GM18511 (cell line): ENCODE measurements around the gene IRF8.
"Not testable (repeated sequence)": the region's sequence is repeated elsewhere in the genome, so short reads cannot be mapped to it uniquely, and the experiment has no call there.

ENCODE experiments used
- ATAC-seq: cut with Tn5 transposase; IDR thresholded peaks from one replicate; pipeline ENCODE4 v1.9.1; 2021; ENCODE audit warnings: mild to moderate bottlenecking, moderate library complexity; ENCODE audit not compliant: unreplicated experiment

Gene IRF8

GRCh38 chr16:85891033-85891775 lies 7.8 kb upstream of the IRF8 start:
- ATAC-seq, result no peak

GRCh38 chr16:85891776-85892166 lies 7.2 kb upstream of the IRF8 start:
- ATAC-seq, result no peak

GRCh38 chr16:85892760-85893159 lies 6.2 kb upstream of the IRF8 start:
- no peak for ATAC-seq

DNA sequence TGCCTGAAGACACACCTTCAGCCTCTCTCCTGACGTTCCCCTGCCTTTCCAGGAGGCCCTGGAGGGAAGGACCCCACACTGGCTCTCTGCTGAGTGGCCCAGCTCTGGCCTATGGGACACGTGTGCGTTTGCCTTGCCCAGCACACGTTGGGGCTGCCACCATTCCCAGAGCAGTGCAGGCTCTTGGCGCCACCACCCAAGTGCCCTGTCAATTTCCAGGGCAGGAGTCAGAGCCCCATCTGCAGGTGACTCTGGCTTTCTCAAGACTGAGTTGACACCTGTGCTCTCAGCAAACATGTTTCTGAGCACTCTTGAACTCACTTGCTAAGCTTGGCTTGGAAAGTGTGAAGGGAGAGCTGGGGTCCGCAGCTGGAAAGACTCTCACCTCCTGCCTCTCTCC lies 4.7 kb upstream of the IRF8 start:
- ATAC-seq, result no peak

DNA sequence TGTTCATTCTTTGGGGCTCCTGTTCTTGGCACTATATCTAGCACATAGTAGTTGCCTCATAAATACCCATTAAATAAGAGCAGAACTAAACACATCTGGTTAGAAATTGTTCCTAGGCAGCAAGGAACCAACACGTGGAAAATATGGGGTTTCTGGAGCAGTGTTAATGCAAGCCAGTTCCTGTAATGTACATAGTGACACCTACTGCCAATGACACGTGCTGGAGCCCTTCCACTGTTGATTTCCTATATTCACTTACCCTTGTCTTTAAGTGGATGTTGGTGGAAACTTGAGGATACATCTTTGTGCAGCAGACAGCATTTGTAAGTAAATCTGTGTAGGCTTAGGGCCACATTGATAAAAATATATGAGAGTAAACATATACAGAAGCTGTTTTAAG lies 1.6 kb upstream of the IRF8 start:
- ATAC-seq, result no peak

- no peak for ATAC-seq
These were observed 482 bp downstream of the IRF8 start for GRCh38 chr16:85899444-85899843.

GRCh38 chr16:85900027-85900792 lies 1.2 kb downstream of the IRF8 start:
- no peak for ATAC-seq

- no peak for ATAC-seq
These were observed 2.1 kb downstream of the IRF8 start for GRCh38 chr16:85901110-85901509.

GRCh38 chr16:85901773-85902365 lies 2.9 kb downstream of the IRF8 start:
- ATAC-seq, result no peak

- peak; percentile 69 for ATAC-seq
These were observed 3.6 kb downstream of the IRF8 start for GRCh38 chr16:85902366-85903155.

DNA sequence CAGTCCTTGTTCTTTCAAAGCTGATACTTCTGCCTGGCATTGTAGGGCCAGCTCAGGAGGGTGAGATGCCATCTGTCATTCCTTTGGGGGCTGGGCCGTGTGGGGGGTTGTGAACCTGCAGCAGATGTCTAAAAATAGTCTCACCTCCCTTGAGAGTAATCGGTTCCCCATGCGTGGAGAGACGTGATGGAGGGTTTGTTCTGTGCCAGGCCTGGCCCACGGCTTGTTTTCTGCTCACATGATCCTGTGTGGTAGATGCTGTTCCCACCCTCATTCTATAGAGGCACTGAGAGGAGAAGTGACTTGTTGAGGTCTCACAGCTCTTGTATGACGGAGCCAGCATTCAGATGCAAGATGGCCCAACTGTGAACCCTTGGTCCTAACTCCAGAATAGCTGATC lies 4.6 kb downstream of the IRF8 start:
- peak; percentile 42 for ATAC-seq

GRCh38 chr16:85905110-85906095 lies 6.4 kb downstream of the IRF8 start:
- no peak for ATAC-seq

DNA sequence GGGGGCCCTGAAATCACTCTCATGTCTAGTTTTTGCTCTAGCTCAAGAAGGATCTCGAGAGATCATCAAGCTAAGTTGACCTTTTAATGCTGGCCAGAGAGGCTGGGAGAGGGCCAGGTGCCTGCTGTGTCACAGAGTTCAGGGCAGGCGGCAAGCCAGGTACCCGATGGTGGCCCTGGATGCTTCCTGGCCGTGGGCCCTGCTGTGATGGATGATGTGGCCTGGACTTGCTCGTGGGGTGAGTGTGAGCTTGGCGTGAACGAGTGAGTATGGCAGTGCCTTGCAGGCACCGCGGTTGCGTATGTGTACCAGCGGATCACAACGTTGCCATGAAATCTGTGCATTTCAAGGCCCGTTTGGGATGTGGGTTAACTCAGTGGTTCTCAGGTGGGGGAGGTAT lies 7.4 kb downstream of the IRF8 start:
- ATAC-seq, result no peak

GRCh38 chr16:85907231-85907630 lies 8.3 kb downstream of the IRF8 start:
- ATAC-seq, result not testable (repeated sequence)

DNA sequence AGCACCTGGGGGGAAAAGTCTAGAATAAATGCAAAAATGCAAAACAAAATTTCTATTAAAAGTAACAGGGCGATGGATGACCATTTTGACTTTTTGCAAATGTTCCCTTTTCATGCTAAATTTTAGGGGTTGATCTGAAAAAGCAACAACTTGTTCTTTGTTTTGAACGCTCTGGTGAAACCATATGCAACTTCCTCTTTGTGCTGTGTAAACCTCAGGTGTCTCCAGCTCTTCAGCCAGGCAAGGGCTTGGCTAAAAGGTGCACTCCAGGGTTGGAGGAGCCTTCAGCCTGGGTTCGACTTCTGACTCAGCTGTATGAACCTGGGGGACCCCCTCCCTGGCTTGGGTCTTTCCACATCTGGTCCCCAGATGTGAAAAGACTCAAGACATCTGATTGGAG lies 9.5 kb downstream of the IRF8 start:
- peak; percentile 55 for ATAC-seq

GRCh38 chr16:85908889-85909589 lies 10.1 kb downstream of the IRF8 start:
- ATAC-seq, result no peak

DNA sequence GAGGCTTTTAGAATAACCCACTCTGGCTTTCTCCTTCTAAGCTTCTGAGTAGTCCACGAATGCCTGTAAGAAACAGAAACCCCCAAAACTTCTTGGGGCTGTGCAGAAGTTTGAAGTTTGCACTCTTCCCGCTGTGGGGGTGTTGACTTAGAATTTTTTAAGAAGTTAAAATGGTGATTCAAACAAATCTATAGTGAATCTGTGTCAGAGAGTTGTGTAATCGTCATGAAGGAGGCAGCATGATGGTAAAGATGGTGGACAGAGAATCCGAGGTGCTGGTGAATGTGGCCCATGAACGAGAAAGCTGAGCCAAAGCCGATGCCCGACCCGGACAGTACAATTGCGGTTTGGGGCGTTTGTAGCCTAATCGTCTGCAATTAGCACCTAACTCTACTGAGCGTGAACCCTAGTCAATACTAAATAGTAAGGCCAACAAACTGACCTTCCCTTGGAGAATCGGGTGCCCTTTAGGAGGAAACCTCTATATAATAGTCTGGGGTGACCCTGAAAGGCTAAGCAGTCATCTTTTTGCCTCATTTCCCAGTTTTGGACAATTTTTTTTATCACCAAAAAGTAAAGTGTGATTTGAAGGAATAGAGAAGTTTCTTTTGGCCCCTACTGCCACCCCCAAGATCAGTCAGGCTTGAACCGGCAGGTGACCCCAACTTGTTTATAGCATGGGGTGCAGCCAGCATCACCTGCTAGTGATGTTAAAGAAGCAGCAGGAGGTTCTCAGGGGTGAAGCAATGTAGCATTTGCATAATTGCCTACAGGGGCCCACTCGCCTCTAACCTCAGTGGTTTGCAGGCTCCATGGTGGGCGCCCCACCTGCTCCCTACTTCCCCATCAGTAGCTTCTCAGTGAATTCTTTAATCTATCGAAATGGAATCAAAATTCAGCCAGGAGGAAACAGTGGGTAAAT lies 11.2 kb downstream of the IRF8 start:
- no peak for ATAC-seq

DNA sequence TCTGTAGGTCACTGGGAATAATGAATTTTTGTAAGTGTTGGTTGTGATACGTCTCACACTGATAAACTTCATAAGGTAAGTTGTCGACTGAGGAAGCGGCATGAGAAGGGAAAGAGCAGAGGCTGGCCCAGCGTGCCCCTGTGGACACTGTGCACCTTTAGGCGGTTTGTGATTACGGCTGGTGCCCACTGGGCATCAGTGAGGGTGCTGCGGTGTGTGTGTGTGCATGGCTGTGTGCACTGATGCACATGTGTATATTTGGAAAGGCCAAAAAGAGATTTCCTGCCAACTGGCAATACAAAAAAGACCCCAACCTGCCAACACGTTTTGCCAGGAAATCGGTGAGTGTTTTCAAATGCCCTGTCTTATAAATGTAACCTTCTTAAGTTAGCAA lies 11.9 kb downstream of the IRF8 start:
- no peak for ATAC-seq
